ENCODE results near the gene SPIN2A. TPM values are rescaled to one million over a fixed set of nuclear protein-coding genes. Genes with fewer than 3 reads are reported as not detected.
"Not testable (repeated sequence)": the region's sequence is repeated elsewhere in the genome, so short reads cannot be mapped to it uniquely, and the experiment has no call there.

The SPIN2A gene
- polyA plus RNA-seq: under 1 TPM in 1 of 3 donors, not detected in 2; 0.09 TPM

- not testable (repeated sequence) for H3K9me3 Mint-ChIP-seq; DNase-seq; H3K36me3 Mint-ChIP-seq; H3K4me3 Mint-ChIP-seq; H3K4me1 Mint-ChIP-seq; H3K27me3 Mint-ChIP-seq (ENCODE audit: low read depth in 3 of 3)
- H3K27ac Mint-ChIP-seq: peak within 1 kb of the TSS in 1 of 6 donors; percentile 48
These were observed at the start of gene SPIN2A for GRCh38 chrX:57137073-57137472. Gene SPIN2A (minus strand): TSS chrX:57137397. CDS start chrX:57136597, 800 bp downstream.

GRCh38 chrX:57178605-57179004, 41.4 kb upstream of the SPIN2A start:
- Mint-ChIP-seq H3K36me3 (no peaks in the 10 kb centered on the region), H3K4me1 (no peaks in the 10 kb centered on the region), H3K27ac (no peak overlapping the region), H3K4me3 (no peak overlapping the region), H3K27me3 (ENCODE audit: low read depth in 3 of 3) (peaks cover 0 to 2% (median 2%) of the 10 kb centered on the region in 3 donors), H3K9me3 (peaks cover 0 to 11% (median 8%) of the 10 kb centered on the region in 6 donors)
- no peak for DNase-seq

- H3K27ac Mint-ChIP-seq: no peak overlapping the region
- H3K36me3 Mint-ChIP-seq: no peaks in the 10 kb centered on the region
- H3K4me3 Mint-ChIP-seq: no peak overlapping the region
- H3K4me1 Mint-ChIP-seq: no peaks in the 10 kb centered on the region
- peaks cover 0 to 11% (median 8%) of the 10 kb centered on the region in 6 donors for H3K9me3 Mint-ChIP-seq
- peaks cover 2 to 6% (median 3%) of the 10 kb centered on the region in 3 donors for H3K27me3 Mint-ChIP-seq (ENCODE audit: low read depth in 3 of 3)
- DNase-seq: no peak
These were observed 39.9 kb upstream of the SPIN2A start for GRCh38 chrX:57177070-57177469.

- H3K4me3 Mint-ChIP-seq: no peak overlapping the region
These were observed 35.3 kb upstream of the SPIN2A start for GRCh38 chrX:57172544-57172943.

GRCh38 chrX:57156397-57157049, 19.3 kb upstream of the SPIN2A start:
- H3K4me1 Mint-ChIP-seq: no peaks in the 10 kb centered on the region
- peaks cover 9 to 10% (median 9%) of the 10 kb centered on the region in 3 donors for H3K36me3 Mint-ChIP-seq
- peaks cover 0 to 11% (median 0%) of the 10 kb centered on the region in 3 donors for H3K27me3 Mint-ChIP-seq (ENCODE audit: low read depth in 3 of 3)
- no peak overlapping the region for H3K27ac Mint-ChIP-seq
- no peak for DNase-seq
- peaks cover 0 to 8% (median 5%) of the 10 kb centered on the region in 6 donors for H3K9me3 Mint-ChIP-seq
- no peak overlapping the region for H3K4me3 Mint-ChIP-seq

More at GRCh38 chrX:57172544-57172943, 35.3 kb upstream of the SPIN2A start:
- Mint-ChIP-seq H3K36me3 (no peaks in the 10 kb centered on the region), H3K9me3 (peaks cover 0 to 1% (median 0%) of the 10 kb centered on the region in 6 donors), H3K27me3 (ENCODE audit: low read depth in 3 of 3) (peaks cover 2 to 6% (median 3%) of the 10 kb centered on the region in 3 donors), H3K4me1 (no peaks in the 10 kb centered on the region), H3K27ac (no peak overlapping the region)
- DNase-seq: no peak

- H3K9me3 Mint-ChIP-seq: peaks cover 1 to 7% (median 3%) of the 10 kb centered on the region in 6 donors
- no peak for DNase-seq
- H3K27ac Mint-ChIP-seq: no peak overlapping the region
- peaks cover 9 to 21% (median 13%) of the 10 kb centered on the region in 3 donors for H3K36me3 Mint-ChIP-seq
- H3K4me1 Mint-ChIP-seq: no peaks in the 10 kb centered on the region
- peaks cover 0 to 6% (median 0%) of the 10 kb centered on the region in 3 donors for H3K27me3 Mint-ChIP-seq (ENCODE audit: low read depth in 3 of 3)
- H3K4me3 Mint-ChIP-seq: no peak overlapping the region
These were observed 18.0 kb upstream of the SPIN2A start for GRCh38 chrX:57155171-57155570.

- not testable (repeated sequence) for H3K9me3 Mint-ChIP-seq; H3K27me3 Mint-ChIP-seq (ENCODE audit: low read depth in 3 of 3); H3K4me3 Mint-ChIP-seq; DNase-seq; H3K27ac Mint-ChIP-seq; H3K4me1 Mint-ChIP-seq
- peaks cover 14 to 28% (median 16%) of the 10 kb centered on the region in 3 donors for H3K36me3 Mint-ChIP-seq
These were observed 15.0 kb upstream of the SPIN2A start for GRCh38 chrX:57152222-57152621.

- no peak overlapping the region for H3K27ac Mint-ChIP-seq
- DNase-seq: no peak
- no peak overlapping the region for H3K4me3 Mint-ChIP-seq
- H3K27me3 Mint-ChIP-seq (ENCODE audit: low read depth in 3 of 3): peaks cover 0 to 3% (median 0%) of the 10 kb centered on the region in 3 donors
- H3K36me3 Mint-ChIP-seq: no peaks in the 10 kb centered on the region
- H3K9me3 Mint-ChIP-seq: no peaks in the 10 kb centered on the region
- peaks cover 0 to 7% of the 10 kb centered on the region in 2 donors for H3K4me1 Mint-ChIP-seq
These were observed 1.5 kb upstream of the SPIN2A start for GRCh38 chrX:57138674-57139073.

- H3K4me3 Mint-ChIP-seq: no peak overlapping the region
- H3K9me3 Mint-ChIP-seq: no peaks in the 10 kb centered on the region
- DNase-seq: no peak
- H3K27ac Mint-ChIP-seq: no peak overlapping the region
- H3K36me3 Mint-ChIP-seq: no peaks in the 10 kb centered on the region
- H3K4me1 Mint-ChIP-seq: peaks cover 0 to 7% of the 10 kb centered on the region in 2 donors
- peaks cover 0 to 3% (median 0%) of the 10 kb centered on the region in 3 donors for H3K27me3 Mint-ChIP-seq (ENCODE audit: low read depth in 3 of 3)
These were observed 304 bp upstream of the SPIN2A start for GRCh38 chrX:57137501-57137900.

GRCh38 chrX:57136589-57136988, 608 bp downstream of the SPIN2A start:
- H3K27me3 Mint-ChIP-seq (ENCODE audit: low read depth in 3 of 3): not testable (repeated sequence)

GRCh38 chrX:57135287-57135686, 1.9 kb downstream of the SPIN2A start:
- H3K4me3 Mint-ChIP-seq: no peak overlapping the region
- no peaks in the 10 kb centered on the region for H3K4me1 Mint-ChIP-seq
- no peaks in the 10 kb centered on the region for H3K36me3 Mint-ChIP-seq
- no peak overlapping the region for H3K27ac Mint-ChIP-seq
- peaks cover 0 to 2% (median 0%) of the 10 kb centered on the region in 3 donors for H3K27me3 Mint-ChIP-seq (ENCODE audit: low read depth in 3 of 3)
- DNase-seq: no peak
- no peaks in the 10 kb centered on the region for H3K9me3 Mint-ChIP-seq

More at GRCh38 chrX:57136589-57136988, 608 bp downstream of the SPIN2A start:
- H3K36me3 Mint-ChIP-seq, DNase-seq, H3K4me3 Mint-ChIP-seq, H3K27ac Mint-ChIP-seq, H3K4me1 Mint-ChIP-seq, H3K9me3 Mint-ChIP-seq: not testable (repeated sequence)

GRCh38 chrX:57134702-57135101, 2.5 kb downstream of the SPIN2A start:
- Mint-ChIP-seq H3K4me3 (no peak overlapping the region), H3K27me3 (ENCODE audit: low read depth in 3 of 3) (peaks cover 0 to 2% (median 0%) of the 10 kb centered on the region in 3 donors)

GRCh38 chrX:57133706-57134105, 3.5 kb downstream of the SPIN2A start:
- no peak overlapping the region for H3K4me3 Mint-ChIP-seq
- DNase-seq: no peak
- H3K36me3 Mint-ChIP-seq: peaks cover 0 to 3% (median 0%) of the 10 kb centered on the region in 3 donors
- H3K9me3 Mint-ChIP-seq: no peaks in the 10 kb centered on the region
- peaks cover 0 to 2% (median 0%) of the 10 kb centered on the region in 3 donors for H3K27me3 Mint-ChIP-seq (ENCODE audit: low read depth in 3 of 3)
- peak overlapping the region in 1 of 6 donors; percentile 17 for H3K27ac Mint-ChIP-seq
- no peaks in the 10 kb centered on the region for H3K4me1 Mint-ChIP-seq

More at GRCh38 chrX:57134702-57135101, 2.5 kb downstream of the SPIN2A start:
- Mint-ChIP-seq H3K36me3 (no peaks in the 10 kb centered on the region), H3K27ac (no peak overlapping the region), H3K9me3 (no peaks in the 10 kb centered on the region), H3K4me1 (no peaks in the 10 kb centered on the region)
- no peak for DNase-seq

- not testable (repeated sequence) for H3K27ac Mint-ChIP-seq; H3K36me3 Mint-ChIP-seq; H3K4me1 Mint-ChIP-seq; H3K9me3 Mint-ChIP-seq; H3K27me3 Mint-ChIP-seq (ENCODE audit: low read depth in 3 of 3); DNase-seq; H3K4me3 Mint-ChIP-seq
These were observed 3.9 kb downstream of the SPIN2A start for GRCh38 chrX:57133284-57133683.

All from immature natural killer cell (primary cell).